ENCODE data around the gene MLLT3.

Gene MLLT3

DNA sequence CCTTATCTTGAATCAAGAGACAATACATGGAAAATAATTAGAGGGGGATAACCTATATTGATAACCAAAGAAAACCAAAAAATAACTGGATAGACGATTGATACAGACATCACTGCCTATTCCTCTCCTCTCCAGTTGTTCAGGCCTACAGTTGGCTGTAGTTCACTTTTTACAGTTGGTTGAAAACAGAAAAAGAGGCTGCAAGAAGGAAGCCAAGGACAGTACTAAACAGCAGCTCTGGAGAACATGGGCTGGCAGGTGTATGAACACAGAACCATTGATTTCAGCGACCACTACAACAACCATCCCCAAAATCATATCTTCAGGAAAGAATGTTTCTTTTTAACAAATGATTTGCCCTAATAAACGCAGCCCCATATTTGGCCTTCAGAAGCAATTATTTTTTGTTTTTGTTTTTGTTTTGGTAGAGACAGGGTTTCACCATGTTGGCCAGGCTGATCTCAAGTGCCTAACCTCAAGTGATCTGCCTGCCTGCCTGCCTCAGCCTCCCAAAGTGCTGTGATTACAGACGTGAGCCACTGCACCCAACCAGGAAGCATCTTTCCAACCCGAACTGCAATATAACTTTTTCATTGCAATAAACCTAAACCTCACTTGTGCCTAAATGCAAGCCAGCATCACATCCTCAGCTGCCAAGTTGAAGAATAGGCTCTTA, 64.3 kb downstream of the MLLT3 start:
- DNase-seq (ENCODE audit: low read depth in 3 of 3): no peak

DNA sequence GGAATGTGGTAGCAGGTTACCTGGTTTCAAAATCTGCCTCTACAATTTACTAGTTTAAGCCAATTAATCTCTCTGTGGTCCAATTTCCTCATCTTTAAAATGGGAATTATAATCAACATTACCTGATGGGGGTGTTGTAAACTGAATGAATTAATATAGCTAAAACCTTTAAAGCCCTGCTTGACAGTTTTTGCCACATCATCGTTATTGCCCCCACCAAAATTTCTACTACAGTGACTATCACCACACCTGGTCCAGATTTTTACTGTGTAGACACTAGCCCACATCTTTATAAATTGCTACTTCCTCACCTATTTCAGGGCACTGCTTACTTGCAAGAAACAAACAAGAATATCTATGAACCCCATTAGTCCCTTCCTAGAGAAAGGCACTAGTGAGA, 65.0 kb downstream of the MLLT3 start:
- DNase-seq (ENCODE audit: low read depth in 3 of 3): no peak

DNA sequence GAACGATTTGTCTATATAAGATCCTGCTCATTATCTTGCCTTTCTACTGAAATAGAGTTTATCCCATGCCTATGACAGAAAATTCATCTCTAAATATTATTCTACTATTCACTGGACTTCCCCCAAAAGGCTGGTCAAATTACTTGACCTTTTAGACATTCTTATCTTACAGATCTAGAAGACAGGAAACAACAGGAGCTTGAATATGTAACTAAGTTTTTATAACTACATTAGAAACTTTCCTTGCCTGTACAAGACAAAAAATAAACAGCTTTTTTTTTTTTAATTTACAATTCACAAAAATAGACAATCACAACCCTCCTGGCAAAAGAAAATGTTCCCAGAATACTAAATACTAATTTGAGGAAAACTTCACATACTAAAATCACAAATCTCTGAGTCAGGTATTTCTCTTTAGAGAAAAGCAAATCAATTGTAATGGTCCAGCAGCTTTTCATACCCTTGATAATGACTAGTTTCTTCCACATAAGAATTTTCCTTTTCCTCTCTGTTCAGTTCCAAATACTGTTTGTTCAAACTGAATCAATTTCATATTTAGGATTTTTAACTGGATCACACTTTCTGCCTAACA, 68.6 kb downstream of the MLLT3 start:
- DNase-seq (ENCODE audit: low read depth in 3 of 3): no peak

DNA sequence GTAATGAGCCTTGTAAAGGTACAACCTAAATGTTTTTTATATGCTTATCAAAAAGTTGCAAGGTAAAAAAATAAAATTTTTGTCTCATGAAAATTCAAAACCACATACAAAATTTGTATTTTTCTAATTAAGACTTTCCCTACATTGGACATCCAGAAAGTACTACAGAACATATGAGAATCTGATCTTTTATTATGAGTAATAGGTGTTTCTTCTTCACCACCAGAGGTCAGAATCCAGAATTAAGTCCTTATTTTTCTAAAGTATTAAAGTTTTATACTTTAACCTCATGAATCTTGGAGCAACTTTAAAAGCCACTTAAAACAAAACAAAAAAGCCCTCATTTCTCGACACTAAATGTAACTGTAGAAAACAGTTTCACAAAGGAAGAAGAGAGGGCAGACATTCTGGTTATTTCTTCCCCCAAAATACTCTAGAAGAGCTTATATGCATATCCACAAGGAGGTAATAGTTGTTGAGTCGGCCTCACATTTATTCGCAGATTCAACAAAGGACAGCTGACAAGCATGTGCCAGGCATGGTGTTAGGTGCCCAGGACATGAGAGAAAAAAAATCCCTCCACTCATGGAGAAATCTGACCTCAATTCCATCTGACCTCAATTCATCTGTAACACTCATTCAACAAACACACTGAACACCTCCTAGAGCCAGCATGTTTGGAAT, 69.3 kb downstream of the MLLT3 start:
- DNase-seq (ENCODE audit: low read depth in 3 of 3): no peak

DNA sequence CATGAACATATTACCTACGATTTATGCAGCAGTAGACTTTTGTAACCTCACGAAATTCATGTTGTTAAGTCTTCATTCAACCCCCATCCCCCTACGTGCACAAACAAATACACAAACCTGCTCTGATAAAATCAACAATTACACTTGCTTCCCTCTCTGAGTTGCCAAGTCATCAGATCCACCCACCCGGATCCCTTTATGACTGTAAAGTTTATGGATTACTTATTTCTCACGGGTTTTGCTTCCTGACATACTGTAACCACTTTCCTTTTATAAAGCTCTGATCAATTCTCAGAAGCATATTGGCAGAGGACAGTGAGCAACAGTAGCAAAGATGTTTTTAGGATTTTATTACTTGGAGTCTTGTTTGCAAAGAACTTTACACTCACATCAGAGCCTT, 70.5 kb downstream of the MLLT3 start:
- no peak for DNase-seq (ENCODE audit: low read depth in 3 of 3)

DNA sequence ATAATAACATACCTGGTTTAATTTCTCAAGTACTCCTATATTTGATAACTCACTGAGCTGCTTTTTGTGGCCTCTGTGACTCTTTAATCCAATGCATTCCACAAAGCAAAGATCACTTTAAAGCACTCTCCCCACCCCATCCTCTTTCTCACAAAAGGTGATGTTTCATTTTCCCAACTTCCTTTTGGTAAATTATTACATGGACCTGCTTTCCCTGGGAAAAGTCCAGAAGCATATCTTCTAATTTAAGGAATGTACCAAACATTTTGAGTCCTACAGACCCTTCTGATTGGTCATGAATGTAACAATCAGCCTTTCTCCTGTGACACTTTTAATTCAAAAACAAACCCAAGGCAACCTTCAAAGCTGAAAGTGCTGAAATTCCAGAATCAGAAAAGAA, 71.1 kb downstream of the MLLT3 start:
- no peak for DNase-seq (ENCODE audit: low read depth in 3 of 3)

DNA sequence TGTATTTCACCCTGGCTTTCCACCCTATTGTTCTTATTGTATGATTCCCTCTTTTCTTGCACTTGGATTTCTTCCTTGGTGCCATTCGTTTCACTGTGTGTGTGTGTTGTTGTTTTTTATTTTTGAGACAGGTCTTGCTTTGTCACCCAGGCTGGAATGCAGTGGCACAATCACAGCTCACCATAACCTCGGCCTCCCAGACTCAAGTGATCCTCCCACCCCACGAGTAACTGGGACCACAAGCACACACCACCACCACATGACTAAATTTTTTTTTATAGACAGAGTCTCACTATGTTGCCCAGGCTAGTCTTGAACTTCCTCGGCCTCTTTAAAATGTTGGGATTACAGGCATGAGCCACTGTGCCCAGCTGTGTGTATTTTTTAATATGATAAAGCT, 72.0 kb downstream of the MLLT3 start:
- DNase-seq (ENCODE audit: low read depth in 3 of 3): no peak

DNA sequence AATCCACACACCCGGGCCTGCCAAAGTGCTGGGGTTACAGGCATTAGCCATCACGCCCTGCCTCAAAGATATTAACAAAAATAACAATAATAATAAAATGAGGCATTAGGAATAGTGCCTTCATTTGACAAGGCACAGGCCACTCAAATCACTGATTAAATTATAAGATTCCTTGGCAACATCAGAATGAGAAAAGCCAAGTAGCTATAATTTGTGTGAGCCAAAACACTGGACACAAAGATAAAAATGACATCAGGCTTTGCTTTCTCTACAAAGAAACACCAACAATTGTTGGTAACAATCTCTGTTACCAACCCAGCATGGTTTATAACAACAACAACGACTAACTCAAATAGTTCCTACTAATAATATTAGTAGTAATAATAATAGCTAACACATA, 73.2 kb downstream of the MLLT3 start:
- no peak for DNase-seq (ENCODE audit: low read depth in 3 of 3)

DNA sequence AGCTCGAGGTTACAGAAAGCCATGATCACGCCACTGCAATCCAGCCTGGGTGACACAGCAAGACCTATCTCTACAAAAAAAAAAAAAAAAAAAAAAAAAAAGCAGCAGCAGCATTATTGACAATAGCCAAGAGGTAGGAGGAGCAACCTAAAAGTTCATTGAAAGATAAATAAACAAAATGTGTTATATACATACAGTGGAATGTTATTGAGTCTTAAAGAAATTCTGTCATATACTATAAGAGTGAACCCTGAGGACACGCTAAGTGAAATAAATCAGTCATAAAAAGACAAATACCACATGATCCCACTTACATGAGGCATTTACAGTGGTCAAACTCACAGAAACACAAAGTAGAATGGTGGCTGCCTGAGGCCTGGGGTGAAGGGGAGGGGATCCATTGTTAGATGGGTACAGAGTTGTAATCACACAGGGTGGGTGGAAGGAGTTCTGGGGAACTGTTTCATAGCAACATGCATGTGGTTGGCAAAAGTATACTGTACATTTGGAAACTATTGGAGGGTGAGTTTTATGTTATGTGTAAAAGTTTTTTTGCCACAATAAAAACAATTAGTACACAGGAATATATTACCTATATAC, 77.2 kb downstream of the MLLT3 start:
- no peak for DNase-seq (ENCODE audit: low read depth in 3 of 3)

DNA sequence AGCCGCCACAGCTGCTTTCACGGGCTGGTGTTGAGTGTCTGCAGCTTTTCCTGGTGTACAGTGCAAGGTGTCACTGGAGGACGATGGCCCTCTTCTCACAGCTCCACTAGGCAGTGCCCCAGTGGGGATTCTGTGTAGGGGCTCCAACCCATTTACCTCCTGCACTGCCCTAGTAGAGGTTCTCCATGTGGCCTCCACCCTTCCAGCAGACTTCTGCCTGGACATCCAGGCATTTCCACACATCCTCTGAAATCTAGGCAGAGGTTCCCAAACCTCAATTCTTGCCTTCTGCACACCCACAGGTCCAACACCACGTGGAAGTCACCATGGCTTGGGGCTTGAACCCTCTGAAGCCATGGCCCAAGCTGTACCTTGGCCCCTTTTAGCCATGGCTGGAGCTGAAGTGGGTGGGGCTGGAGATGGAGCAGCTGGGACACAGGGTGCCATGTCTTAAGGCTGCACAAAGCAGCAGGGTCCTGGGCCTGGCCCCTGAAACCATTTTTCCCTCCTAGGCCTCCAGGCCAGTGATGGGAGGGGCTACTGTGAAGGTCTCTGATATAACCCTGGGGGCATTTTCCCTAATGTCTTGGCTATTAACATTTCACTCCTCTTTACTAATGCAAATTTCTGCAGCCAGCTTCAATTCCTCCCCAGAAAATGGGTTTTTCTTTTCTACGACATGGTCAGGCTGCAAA, 82.0 kb downstream of the MLLT3 start:
- no peak for DNase-seq (ENCODE audit: low read depth in 3 of 3)

DNA sequence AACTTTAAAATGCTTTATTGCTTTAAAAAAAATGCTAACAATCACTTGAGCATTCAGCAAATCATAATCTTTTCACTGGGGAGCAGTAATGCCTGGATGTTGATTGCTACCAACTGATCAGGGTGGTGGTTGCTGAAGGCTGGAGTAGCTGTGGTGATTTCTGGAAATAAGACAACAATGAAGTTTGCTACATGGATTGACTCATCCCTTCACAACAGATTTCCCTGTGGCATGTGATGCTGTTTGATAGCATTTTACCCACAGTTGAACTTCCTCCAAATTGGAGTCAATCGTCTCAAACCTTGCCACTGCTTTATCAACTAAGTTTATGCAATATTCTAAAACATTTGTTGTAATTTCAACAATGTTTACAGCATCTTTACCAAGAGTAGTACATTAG, 83.3 kb downstream of the MLLT3 start:
- no peak for DNase-seq (ENCODE audit: low read depth in 3 of 3)

DNA sequence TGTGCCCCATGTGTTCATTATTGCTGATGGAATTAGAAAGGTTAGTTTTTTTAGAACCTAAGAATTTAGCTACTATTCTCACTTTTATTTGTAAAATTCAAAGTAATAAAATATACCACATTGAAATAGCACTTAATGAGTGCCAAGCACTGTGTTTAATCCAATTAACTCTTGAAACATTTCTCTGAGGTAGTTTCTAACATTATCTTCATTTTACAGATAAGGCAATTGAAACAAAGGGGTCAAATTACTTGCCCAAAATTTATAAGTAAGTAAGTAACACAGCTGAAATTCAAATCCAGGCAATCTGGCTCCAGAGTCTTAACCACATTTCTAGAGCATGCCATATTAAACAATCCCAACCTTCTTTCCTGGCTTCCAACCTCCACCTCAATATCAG, 84.2 kb downstream of the MLLT3 start:
- no peak for DNase-seq (ENCODE audit: low read depth in 3 of 3)

DNA sequence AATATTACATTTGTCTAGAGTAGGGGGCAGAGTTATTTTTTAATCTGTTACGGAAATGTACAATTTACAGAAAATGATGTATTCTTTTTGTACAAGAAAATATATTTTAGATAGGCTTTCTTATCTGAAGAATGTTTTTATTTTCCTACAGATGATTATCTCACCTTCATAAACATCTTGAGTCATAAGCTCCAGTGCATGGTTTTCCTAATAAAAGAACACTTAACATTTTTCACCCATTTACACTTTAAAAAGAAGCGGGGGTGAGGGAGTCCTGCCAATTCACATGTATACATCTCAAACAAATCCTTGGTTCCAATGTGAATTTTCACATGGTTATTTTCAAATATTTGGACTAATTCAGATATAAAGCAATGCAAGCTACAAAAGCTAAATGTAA, 85.0 kb downstream of the MLLT3 start:
- DNase-seq (ENCODE audit: low read depth in 3 of 3): no peak

DNA sequence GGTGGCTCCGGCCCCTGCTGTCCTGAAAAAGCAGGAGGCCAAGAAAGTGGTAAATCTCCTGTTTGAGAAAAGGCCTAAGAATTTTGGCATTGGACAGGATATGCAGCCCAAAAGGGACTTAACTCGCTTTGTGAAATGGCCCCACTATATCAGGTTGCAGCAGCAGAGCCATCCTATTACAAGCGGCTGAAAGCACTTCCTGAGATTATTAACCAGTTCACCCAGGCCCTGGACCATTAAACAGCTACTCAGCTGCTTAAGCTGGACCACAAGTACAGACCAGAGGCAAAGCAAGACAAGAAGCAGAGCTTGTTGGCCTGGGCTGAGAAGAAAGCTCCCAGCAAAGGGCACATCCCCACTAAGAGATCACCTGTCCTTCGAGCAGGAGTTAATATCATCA, 89.7 kb downstream of the MLLT3 start:
- no peak for DNase-seq (ENCODE audit: low read depth in 3 of 3)

DNA sequence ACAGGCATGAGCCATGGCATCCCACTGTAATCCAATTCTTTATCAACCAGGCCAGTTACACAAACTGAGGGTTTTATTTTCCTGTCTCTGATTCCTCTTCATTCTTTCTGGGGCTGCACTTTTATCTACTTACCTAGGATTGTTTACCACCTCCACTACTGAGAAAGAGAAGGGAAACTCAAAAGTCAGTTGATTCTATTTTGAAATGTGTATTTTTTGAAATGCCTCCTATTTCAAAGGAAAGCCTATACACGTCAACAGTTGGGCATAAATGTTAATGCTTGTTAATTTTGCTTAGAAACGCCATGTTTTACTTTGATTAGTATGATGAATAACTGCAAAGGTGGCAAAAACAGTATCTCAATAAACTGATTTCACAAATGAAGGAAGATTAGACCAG, 92.5 kb downstream of the MLLT3 start:
- DNase-seq (ENCODE audit: low read depth in 3 of 3): no peak

DNA sequence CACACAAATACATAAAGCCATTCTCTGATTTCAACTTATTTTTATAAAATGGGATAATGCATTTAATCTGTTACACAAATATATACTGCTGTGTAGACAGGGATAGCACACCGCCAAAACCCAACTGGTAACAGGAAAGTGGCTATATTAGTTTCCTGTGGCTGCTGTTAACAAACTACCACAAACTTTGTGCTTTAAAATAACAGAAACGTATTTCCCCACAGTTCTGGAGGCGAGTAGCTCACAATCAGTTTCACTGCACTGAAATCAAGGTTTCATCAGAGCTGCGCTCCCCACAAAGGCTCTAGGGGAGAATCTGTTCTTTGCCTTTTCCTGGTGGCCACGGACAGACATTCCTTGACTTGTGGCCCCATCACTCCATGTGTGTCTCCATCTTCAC, 94.0 kb downstream of the MLLT3 start:
- no peak for DNase-seq (ENCODE audit: low read depth in 3 of 3)

DNA sequence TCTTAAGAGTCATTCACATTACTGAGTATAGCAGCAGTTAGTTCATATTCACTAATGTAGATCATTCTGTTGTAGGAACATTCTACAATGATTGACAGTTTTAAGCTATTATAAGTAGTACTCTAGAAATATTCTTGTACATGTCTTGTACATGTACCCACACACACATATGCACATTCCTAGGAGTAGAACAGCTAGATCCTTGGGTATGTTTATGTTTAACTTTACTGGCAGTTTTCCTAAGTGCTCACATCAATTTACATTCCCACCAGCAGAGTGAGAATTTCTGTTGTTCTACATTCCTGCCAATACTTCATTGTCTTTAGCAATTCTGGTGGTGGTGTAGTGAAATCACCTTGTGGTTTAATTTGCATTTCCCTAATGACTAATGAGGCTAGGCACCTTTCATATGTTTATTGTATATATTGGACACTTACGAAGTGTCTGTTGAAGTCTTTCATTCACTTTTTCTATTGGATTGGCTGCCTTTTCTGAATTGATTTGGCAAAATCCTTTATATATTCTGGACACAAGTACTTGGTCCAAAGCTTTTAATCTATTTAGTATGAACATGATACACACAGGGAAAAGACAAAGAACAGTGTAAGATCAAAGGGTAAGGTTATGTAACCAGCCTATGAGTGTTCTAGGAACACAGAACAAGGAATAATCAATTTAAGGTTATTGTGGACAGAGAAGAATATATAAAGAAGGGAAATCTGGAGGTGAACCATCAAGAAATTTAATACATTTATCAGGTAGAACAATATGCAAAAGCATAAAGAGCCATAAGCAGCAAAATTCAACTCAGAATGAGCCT, 95.6 kb downstream of the MLLT3 start:
- DNase-seq (ENCODE audit: low read depth in 3 of 3): no peak

DNA sequence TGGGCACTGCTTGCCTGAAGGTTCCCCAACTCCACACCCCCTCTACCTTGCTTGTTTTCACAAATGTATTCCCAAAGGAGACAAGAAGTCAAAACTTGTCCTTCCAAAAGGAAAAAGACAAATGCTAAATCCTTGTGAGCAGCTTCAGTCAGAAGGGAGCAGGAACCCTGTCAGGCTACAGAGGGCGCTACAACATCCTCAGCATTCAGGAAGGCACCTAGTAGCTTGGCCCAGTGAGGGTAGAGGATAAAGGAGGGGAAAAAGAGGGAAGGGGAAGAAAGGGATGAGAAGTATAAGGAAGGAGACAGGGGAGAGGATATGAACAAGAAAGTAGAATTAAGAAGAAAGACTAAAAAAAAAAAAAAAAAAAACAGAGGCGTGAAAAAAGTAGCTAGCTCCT, 97.5 kb downstream of the MLLT3 start:
- DNase-seq (ENCODE audit: low read depth in 3 of 3): no peak

DNA sequence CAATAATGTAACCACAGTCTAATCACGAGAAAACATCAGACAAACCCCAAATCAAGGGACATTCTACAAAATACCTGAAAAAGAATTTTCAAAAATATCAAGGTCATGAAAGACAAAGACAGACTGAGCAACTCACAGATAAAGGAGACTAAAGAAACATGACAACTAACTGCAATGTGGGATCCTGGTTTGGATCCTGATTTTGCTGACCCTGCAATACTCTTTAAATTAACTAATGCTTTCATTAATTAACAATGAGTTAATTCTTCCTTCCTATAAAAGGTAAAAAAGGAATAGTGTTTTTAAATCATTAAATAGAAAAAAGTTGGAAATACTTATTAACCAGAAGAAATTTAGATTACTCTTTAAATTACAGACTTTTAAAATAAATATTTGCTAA, 103.6 kb downstream of the MLLT3 start:
- DNase-seq (ENCODE audit: low read depth in 3 of 3): no peak

DNA sequence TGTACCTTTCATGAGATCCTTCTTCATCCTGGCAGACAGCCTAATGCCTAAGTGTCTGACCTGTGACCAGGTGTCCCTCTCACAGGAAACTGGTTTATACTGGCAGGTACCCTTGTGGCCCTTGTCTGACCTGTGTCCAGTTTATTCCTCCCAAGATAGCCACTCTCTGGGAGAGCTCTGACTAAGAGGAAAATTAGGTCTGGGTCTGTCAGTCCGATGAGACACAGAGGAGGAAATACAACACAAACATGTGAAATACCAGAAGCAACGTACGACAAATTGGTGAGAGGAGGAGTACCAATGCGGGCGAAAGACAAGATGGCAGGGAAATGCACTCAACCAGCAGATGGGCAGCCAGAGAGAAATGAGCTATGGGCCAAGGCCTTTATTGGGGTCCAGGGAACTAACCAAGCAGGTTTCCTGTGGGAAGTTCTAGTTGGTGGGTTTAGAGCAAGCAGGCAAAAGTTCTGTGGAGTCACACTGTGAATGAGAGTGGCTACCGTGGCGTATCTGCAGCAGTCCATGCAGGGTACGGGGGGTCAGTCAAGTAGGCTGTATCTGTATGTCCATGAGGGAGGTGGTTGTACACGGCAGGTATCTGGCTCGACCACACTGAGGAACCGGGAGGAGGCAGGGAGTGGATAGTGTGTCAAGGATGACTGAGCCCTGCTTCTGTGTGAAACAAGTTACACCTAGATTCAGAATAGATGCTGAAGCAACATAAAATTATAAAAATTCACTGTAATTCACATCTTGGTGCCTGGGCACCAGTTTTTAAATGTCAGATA, 109.0 kb downstream of the MLLT3 start:
- DNase-seq (ENCODE audit: low read depth in 3 of 3): no peak

DNA sequence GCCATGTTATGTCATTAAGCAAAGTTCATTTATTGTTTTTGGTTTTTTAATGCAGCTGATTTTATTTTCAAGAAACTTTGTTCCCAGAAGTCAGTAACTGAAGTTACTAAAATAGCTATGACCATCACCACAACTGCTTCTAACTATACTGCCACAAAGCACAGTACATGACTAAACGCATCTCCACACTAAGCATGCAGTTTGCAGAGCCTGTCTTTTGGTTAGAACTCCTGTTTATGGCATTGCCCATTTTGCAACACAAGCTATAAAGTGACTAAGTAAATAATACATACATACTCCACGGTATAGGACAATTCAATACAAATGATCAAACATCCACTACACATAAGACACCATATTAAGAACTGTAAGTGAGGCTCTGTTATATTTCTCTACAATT, 109.7 kb downstream of the MLLT3 start:
- no peak for DNase-seq (ENCODE audit: low read depth in 3 of 3)

Data from stimulated activated CD4-positive, alpha-beta T cell treated with anti-CD3 and anti-CD28 coated beads, TNF-alpha, amount 100 ng/mL, for 4 hours (primary cell).